ENCODE measurements around the gene IFNAR1. TPM values are rescaled to one million over a fixed set of nuclear protein-coding genes. Genes with fewer than 3 reads are reported as not detected.

Gene IFNAR1
- total and polyA plus RNA-seq, 2 donors (not counting 3 experiments of a cell fraction or from before 2014, with no cell fraction given): 16.2 to 47.8 TPM

DNA sequence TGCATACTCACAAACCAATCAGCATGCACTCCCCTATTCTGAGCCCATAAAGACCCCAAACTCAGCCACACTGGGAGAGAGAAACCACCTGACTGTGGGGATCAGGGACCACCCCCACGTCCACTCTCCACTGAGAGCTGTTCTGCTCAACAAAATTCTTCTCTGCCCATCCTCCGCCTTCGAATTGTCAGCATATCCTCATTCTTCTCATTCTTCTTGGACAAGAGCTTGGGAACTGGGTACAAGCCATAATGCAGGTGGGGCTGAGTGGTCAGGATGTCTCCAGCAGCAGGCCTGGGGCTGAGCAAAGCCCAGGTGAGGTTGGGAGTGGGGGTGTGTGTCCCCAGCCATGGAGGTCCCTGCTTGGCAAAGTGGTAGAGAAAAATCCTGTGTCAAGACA, 43.8 kb downstream of the IFNAR1 start:
- POLR2A ChIA-PET: no interaction called here
- FAIRE-seq (no peak), DNase-seq (ENCODE audit: low read depth, low spot score) (no peak)
- Histone ChIP-seq H3K4me3 (replicated peaks in 1 of 3; ENCODE audit: insufficient read depth in 1 of 3, low read depth in 1 of 3, low read length in 3 of 3) (no peak overlapping the region), H3K27ac (ENCODE audit: insufficient read depth, low read depth, low read length) (no peak overlapping the region), H3K9ac (replicated peaks; ENCODE audit: extremely low read depth, insufficient read depth, low read length) (no peak overlapping the region), H3K27me3 (ENCODE audit: control insufficient read depth in 2 of 2, insufficient read depth in 2 of 2, low read length in 2 of 2) (no peaks in the 10 kb centered on the region), H3K36me3 (ENCODE audit: control insufficient read depth in 2 of 2, extremely low read depth in 1 of 2, insufficient read depth in 2 of 2, low read length in 2 of 2) (no peaks in the 10 kb centered on the region), H3K4me1 (ENCODE audit: control insufficient read depth, extremely low read depth, insufficient read depth, low read length) (no peaks in the 10 kb centered on the region), H3K9me3 (replicated peaks; ENCODE audit: control insufficient read depth, insufficient read depth, low read length) (peaks cover 4% of the 10 kb centered on the region), H3K4me2 (ENCODE audit: insufficient read depth, low read length) (no peak overlapping the region), H2AFZ (ENCODE audit: low read depth, low read length) (no peak overlapping the region), H4K20me1 (replicated peaks; ENCODE audit: control insufficient read depth, extremely low read depth, insufficient read depth, low read length) (no peaks in the 10 kb centered on the region), H3K9me1 (replicated peaks; ENCODE audit: control insufficient read depth, extremely low read depth, insufficient read depth, low read length) (no peaks in the 10 kb centered on the region), H3K79me2 (ENCODE audit: control insufficient read depth, insufficient read depth, low read length) (no peaks in the 10 kb centered on the region)
- TF ChIP-seq CTCF (IDR thresholded peaks at IDR 0.05; ENCODE audit: extremely low read depth in 1 of 2, insufficient read depth in 1 of 2, low read depth in 1 of 2, low read length in 2 of 2) (no peak), POLR2A (IDR thresholded peaks at IDR 0.05; ENCODE audit: low read depth, low read length) (no peak), FOS (IDR thresholded peaks at IDR 0.05; ENCODE audit: borderline replicate concordance, insufficient read depth, low read length) (no peak), POLR2AphosphoS5 (IDR thresholded peaks at IDR 0.05; ENCODE audit: insufficient read depth, low read depth, low read length) (no peak), MYC (IDR thresholded peaks at IDR 0.05; ENCODE audit: low read depth, low read length) (no peak)
- dilution Hi-C loops (cut with MboI; ENCODE audit: extremely low pct_ligation_motif_present, low sequenced_read_pairs): no loop called here
- CTCF ChIA-PET: interaction anchor here (1.0 to 1.4 kb wide), 2 partner anchors 12 to 112 kb away, joined by 3 read pairs; no protein-coding TSS in a partner anchor
- no TSS peak for BruUV-seq (replicated peaks)
- intact Hi-C loops (cut with micrococcal nuclease): no loop called here

- no TSS peak for BruUV-seq (replicated peaks)
- DNase-seq (ENCODE audit: low read depth, low spot score) (no peak), FAIRE-seq (no peak)
- intact Hi-C loops (cut with micrococcal nuclease) (no loop called here), dilution Hi-C loops (cut with MboI; ENCODE audit: extremely low pct_ligation_motif_present, low sequenced_read_pairs) (no loop called here)
- no peaks in the 10 kb centered on the region for H4K20me1 ChIP-seq (replicated peaks; ENCODE audit: control insufficient read depth, extremely low read depth, insufficient read depth, low read length)
- ChIA-PET POLR2A (no interaction called here), CTCF (interaction anchor here (1.1 to 2.9 kb wide), 3 partner anchors 8 to 173 kb away, joined by 4 to 24 read pairs (median 8); no protein-coding TSS in a partner anchor)
- peaks cover 7% of the 10 kb centered on the region for H3K4me1 ChIP-seq (ENCODE audit: control insufficient read depth, extremely low read depth, insufficient read depth, low read length)
- no peak overlapping the region for H3K27ac ChIP-seq (ENCODE audit: insufficient read depth, low read depth, low read length)
- no peak overlapping the region for H2AFZ ChIP-seq (ENCODE audit: low read depth, low read length)
- H3K4me3 ChIP-seq (replicated peaks in 1 of 3; ENCODE audit: insufficient read depth in 1 of 3, low read depth in 1 of 3, low read length in 3 of 3): no peak overlapping the region
- no peaks in the 10 kb centered on the region for H3K79me2 ChIP-seq (ENCODE audit: control insufficient read depth, insufficient read depth, low read length)
- H3K9me3 ChIP-seq (replicated peaks; ENCODE audit: control insufficient read depth, insufficient read depth, low read length): peaks cover 4% of the 10 kb centered on the region
- TF ChIP-seq POLR2AphosphoS5 (IDR thresholded peaks at IDR 0.05; ENCODE audit: insufficient read depth, low read depth, low read length): no peak
- TF ChIP-seq FOS (IDR thresholded peaks at IDR 0.05; ENCODE audit: borderline replicate concordance, insufficient read depth, low read length): no peak
- no peak for TF ChIP-seq POLR2A (IDR thresholded peaks at IDR 0.05; ENCODE audit: low read depth, low read length)
- no peak for TF ChIP-seq MYC (IDR thresholded peaks at IDR 0.05; ENCODE audit: low read depth, low read length)
- no peak for TF ChIP-seq GATA2 (IDR thresholded peaks at IDR 0.05; ENCODE audit: insufficient read depth, insufficient read length, low read depth, low read length)
- TF ChIP-seq CTCF (IDR thresholded peaks at IDR 0.05; ENCODE audit: extremely low read depth in 1 of 2, insufficient read depth in 1 of 2, low read depth in 1 of 2, low read length in 2 of 2): no peak
- TF ChIP-seq MAX (IDR thresholded peaks at IDR 0.05; ENCODE audit: insufficient read depth, insufficient read length): no peak
- TF ChIP-seq JUN (IDR thresholded peaks at IDR 0.05; ENCODE audit: borderline replicate concordance, insufficient read depth, insufficient read length, low read depth): no peak
- no peak for TF ChIP-seq EZH2 (IDR thresholded peaks at IDR 0.05; ENCODE audit: borderline replicate concordance, low read depth, low read length, severe bottlenecking)
- no peak overlapping the region for H3K4me2 ChIP-seq (ENCODE audit: insufficient read depth, low read length)
- H3K36me3 ChIP-seq (ENCODE audit: control insufficient read depth in 2 of 2, extremely low read depth in 1 of 2, insufficient read depth in 2 of 2, low read length in 2 of 2): no peaks in the 10 kb centered on the region
- H3K27me3 ChIP-seq (ENCODE audit: control insufficient read depth in 2 of 2, insufficient read depth in 2 of 2, low read length in 2 of 2): no peaks in the 10 kb centered on the region
- no peaks in the 10 kb centered on the region for H3K9me1 ChIP-seq (replicated peaks; ENCODE audit: control insufficient read depth, extremely low read depth, insufficient read depth, low read length)
- H3K9ac ChIP-seq (replicated peaks; ENCODE audit: extremely low read depth, insufficient read depth, low read length): no peak overlapping the region
These were observed 44.8 kb downstream of the IFNAR1 start for GRCh38 chr21:33369586-33369985.
